CD4-positive, alpha-beta T cell treated with Interleukin-6 for 4 hours (primary cell): Measurements from ENCODE around the gene NKX2-4.
A peak's percentile ranks its signal among the peaks of the same experiment; 100 is the strongest.
"Not testable (repeated sequence)": the region's sequence is repeated elsewhere in the genome, so short reads cannot be mapped to it uniquely, and the experiment has no call there.

ENCODE experiments used
- DNase-seq: peaks from one replicate; pipeline ENCODE4 v3.0.0-alpha.2; 2020; ENCODE audit warnings: mixed read lengths

The NKX2-4 gene

GRCh38 chr20:21393816-21394519 is 3.4 kb downstream of the NKX2-4 start:
- DNase-seq = no peak

GRCh38 chr20:21393166-21393565 is 4.2 kb downstream of the NKX2-4 start:
- DNase-seq = no peak

- no peak for DNase-seq
These were observed 5.4 kb downstream of the NKX2-4 start for GRCh38 chr20:21391972-21392352.

- peak; percentile 14 for DNase-seq
These were observed 5.9 kb downstream of the NKX2-4 start for GRCh38 chr20:21391185-21391971.

GRCh38 chr20:21390768-21391167 is 6.6 kb downstream of the NKX2-4 start:
- no peak for DNase-seq

GRCh38 chr20:21389368-21389767 is 8.0 kb downstream of the NKX2-4 start:
- DNase-seq = no peak

GRCh38 chr20:21388566-21388965 is 8.8 kb downstream of the NKX2-4 start:
- no peak for DNase-seq

GRCh38 chr20:21387528-21387927 is 9.8 kb downstream of the NKX2-4 start:
- DNase-seq = no peak

GRCh38 chr20:21386111-21386510 is 11.2 kb downstream of the NKX2-4 start:
- no peak for DNase-seq

GRCh38 chr20:21384308-21384892 is 12.9 kb downstream of the NKX2-4 start:
- no peak for DNase-seq

GRCh38 chr20:21381619-21382018 is 15.7 kb downstream of the NKX2-4 start:
- DNase-seq = no peak

- DNase-seq = no peak
These were observed 16.6 kb downstream of the NKX2-4 start for GRCh38 chr20:21380711-21381110.

GRCh38 chr20:21378259-21378658 is 19.1 kb downstream of the NKX2-4 start:
- no peak for DNase-seq

GRCh38 chr20:21377701-21378100 is 19.6 kb downstream of the NKX2-4 start:
- no peak for DNase-seq

GRCh38 chr20:21376626-21377025 is 20.7 kb downstream of the NKX2-4 start:
- DNase-seq = no peak

GRCh38 chr20:21373436-21373835 is 23.9 kb downstream of the NKX2-4 start:
- no peak for DNase-seq

- DNase-seq = no peak
These were observed 25.3 kb downstream of the NKX2-4 start for GRCh38 chr20:21372016-21372415.

- DNase-seq = no peak
These were observed 26.1 kb downstream of the NKX2-4 start for GRCh38 chr20:21371193-21371592.

- no peak for DNase-seq
These were observed 28.5 kb downstream of the NKX2-4 start for GRCh38 chr20:21368791-21369190.

GRCh38 chr20:21366273-21366672 is 31.1 kb downstream of the NKX2-4 start:
- DNase-seq = not testable (repeated sequence)

- no peak for DNase-seq
These were observed 31.6 kb downstream of the NKX2-4 start for GRCh38 chr20:21365771-21366170.

GRCh38 chr20:21364413-21364812 is 32.9 kb downstream of the NKX2-4 start:
- no peak for DNase-seq

GRCh38 chr20:21361266-21361665 is 36.1 kb downstream of the NKX2-4 start:
- DNase-seq = no peak

- no peak for DNase-seq
These were observed 36.6 kb downstream of the NKX2-4 start for GRCh38 chr20:21360705-21361104.
